HG03025 (cell line): ENCODE results near the gene POU6F2.

Experiments used
- ATAC-seq: cut with Tn5 transposase; IDR thresholded peaks from one replicate; pipeline ENCODE4 v1.9.1; 2021; ENCODE audit warnings: mild to moderate bottlenecking, moderate library complexity; ENCODE audit not compliant: unreplicated experiment, low FRiP score

Gene POU6F2

DNA sequence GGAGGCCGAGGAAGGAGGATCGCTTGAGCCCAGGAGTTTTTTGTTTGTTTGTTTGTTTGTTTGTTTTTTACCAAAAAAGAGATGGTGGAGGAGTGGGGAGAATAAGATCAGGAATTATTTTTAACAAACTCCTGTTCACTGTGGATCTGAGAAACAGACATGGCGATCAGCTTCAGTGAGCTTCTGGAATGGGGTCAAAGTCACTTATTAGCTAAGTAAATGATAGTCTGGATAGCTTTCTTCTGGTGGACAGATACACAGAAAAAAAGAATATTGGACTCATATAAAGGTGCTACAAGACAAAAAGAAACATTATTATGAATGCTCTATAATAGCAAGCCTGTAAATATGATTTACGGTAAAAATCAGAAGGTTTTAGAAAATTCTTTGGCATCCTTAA lies 85.1 kb downstream of the POU6F2 start:
- no peak for ATAC-seq

DNA sequence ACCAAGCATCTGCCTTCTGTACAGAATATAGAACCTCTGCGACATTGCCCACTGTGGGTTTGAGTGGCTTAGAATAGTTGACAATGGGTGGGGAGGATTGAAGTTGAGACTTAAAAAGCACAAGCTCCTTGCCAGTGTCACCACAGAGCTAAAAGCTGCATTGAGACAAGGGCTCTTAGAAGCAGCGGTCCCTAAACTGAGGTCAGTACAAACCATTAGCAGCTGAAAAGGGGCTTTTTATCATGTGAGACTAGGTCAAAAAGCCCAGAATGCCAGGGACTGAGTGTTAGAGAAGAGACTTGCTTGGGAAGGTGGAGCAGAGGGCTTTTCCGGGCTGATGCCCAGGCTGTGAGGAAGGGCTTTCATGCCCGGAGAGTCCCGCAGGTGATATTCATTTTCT lies 91.3 kb downstream of the POU6F2 start:
- ATAC-seq = no peak

DNA sequence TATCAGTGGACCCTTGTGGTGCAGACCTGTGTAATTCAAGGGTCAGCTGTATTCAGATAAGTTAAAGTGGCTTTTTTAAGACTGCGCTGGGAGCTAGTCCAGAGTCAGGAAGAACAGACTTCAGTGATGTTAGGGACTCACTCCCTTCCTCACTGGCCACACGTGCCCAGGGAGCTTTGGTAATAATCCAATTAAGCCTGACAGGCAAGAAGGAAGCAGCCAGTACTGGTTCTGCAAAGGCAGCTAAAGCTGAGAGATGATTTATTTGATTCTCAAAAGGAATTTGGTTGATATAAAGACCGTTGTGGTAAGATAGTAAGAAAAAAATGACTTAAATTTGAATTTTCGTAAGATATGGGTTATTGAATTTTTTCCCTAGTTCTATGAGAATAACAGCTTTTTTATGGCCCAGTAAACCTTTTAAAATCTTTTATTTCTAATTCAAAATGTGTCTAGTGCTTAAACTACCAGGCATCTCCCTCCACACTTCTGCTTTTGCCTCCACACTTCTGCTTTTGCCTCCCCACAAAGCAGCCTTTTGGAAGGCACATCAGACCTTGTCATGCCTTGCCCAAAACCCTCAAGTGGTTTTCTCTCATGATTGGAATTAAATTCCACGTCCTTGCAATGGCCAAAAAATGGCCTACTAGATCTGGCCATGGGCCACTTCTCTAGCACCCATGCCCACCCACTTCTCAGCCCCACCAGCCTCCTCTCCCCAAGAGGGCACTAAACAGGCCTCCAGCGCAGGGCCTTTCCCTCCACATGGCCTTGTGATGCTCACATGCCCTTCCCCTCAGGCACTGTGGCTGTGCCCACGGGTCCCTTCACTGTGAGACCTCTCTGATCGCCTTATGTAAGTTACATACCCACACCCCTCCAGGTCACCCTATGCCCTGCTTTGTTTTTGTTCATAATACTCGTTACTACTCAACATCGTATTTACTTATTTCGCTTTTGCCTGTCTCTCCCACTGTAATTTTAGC lies 92.5 kb downstream of the POU6F2 start:
- no peak for ATAC-seq

DNA sequence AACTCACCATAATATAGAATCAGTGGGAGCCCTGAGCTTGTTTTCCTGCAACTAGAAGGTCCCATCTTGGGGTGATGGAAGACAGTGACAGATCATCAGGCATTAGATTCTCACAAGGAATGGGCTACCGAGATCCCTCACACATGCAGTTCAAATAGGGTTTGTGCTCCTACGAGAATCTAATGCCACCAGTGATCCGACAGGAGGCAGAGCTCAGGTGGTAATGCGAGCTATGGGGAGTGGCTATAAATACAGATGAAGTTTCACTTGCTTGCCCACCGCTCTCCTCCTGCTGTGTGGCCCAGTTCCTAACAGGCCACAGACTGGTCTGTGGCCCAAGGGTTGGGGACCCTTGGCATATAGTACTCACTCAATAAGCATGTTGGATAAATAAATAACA lies 93.4 kb downstream of the POU6F2 start:
- no peak for ATAC-seq

DNA sequence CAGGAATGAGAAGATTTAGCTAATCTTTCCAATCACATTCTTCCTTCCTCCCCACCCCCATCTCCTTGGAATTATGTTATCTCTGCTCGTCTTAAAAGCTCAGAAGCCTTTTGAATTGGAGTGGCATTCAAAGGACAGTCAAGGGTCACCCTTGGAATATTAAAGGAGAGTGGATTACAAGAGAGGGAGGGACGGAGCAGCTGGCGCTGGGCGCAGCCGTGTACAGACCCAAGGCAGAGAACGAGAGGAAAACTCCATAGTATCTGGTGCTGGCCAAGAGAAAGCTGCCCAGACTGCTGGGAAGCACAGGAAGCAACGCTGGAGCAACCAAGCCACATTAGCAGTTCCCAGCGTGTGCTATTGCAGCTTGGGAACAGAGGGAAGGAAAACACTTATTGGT lies 95.7 kb downstream of the POU6F2 start:
- ATAC-seq = no peak

GRCh38 chr7:39075210-39075609 lies 97.5 kb downstream of the POU6F2 start:
- no peak for ATAC-seq

- ATAC-seq = no peak
These were observed 106.1 kb downstream of the POU6F2 start for GRCh38 chr7:39083781-39084180.

- ATAC-seq = no peak
These were observed 106.6 kb downstream of the POU6F2 start for GRCh38 chr7:39084349-39084748.

DNA sequence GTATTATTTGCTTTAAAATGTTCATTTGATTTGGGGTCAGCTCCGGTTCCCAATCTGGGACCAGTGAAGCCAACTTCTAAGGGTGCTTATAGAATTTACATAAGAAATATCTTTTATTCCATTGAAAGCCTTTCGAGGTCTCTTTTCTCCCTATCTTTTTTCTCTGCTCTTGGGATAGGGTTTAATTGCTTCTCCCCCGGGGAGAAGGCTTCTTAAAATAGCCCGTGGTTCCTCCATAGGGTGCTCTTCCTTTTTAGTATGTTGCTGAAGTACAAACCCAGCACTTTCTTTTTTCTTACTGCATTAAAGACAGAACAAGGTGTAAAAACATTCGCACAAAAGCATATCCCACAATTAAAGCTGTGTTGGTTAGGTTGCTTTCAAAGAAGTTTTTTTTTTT lies 107.5 kb downstream of the POU6F2 start:
- no peak for ATAC-seq

GRCh38 chr7:39085590-39086049 lies 107.9 kb downstream of the POU6F2 start:
- no peak for ATAC-seq

DNA sequence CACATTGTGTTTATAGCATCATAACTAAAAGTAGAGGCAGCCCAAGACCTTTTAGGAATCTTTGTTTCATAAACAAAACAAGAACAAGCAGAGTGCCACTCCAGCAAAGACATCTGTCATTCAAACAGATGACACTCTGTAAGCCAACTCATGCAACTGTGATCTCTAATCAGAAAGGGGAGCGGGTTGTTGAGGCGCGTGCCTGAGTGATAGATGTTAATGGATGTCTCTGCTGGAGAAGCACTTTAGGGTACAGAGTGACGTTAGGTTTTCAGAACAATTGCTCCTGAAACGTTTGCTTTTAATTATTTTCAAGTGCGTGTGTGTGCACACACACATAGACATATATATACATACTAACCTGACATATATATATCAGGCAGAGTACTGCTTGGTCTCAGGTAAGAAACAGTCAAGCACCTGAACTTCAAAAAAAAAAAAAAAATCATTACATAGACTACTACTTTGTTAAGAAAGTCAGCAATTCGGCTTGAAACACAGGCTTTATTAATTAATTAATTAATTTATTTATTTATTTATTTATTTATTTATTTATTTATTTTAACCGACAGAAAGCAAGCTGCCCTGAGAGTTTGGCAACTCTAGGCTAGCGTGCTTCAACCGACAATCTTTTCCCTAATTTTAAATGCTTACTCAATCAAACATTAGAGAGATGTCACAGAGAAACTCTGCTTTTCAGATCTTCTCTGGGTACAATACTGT lies 109.1 kb downstream of the POU6F2 start:
- ATAC-seq = no peak

DNA sequence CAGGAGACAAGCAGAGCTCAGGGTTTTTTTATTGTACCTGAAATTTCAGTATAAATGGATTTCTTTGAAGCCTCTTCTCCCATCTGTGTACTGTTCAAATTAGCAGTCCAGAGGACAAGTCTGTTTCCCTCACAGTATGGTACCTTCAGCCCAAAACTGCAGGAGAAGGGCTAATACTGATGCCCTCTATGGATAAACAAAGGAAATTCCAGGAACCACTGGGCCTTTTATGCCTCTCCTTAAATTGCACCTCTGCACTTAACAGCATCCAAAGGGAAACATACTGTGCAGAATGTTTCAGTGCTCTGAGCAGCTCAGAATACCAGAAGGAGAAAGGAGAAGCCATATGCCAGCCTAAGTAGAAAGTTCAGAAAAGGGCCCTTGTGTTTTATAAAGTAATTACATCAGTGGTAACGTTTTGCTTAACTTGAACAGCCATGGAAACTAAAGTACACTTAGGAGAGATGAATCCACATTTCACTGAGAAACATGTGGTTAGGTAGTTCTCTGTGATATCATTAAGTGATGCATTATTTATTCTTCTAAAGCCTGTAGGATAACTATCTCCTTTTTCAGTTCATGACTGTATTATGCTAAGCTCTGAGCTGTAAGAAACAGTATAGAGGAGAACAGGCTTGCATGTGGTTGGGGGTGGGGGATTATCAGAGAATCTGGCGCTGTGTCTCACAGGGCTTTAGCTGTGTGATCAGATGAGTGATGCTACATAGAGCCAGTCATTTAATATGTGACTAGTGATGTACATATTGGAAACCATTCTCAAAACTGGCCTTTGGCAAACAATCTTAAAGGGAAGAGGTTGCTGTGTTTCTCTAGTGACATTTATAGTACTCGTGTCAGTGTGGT lies 111.3 kb downstream of the POU6F2 start:
- no peak for ATAC-seq

- no peak for ATAC-seq
These were observed 113.4 kb downstream of the POU6F2 start for GRCh38 chr7:39091145-39091544.

GRCh38 chr7:39091774-39092173 lies 114.1 kb downstream of the POU6F2 start:
- no peak for ATAC-seq

- ATAC-seq = no peak
These were observed 117.0 kb downstream of the POU6F2 start for GRCh38 chr7:39094731-39095130.

GRCh38 chr7:39095875-39096619 lies 118.3 kb downstream of the POU6F2 start:
- ATAC-seq = no peak

GRCh38 chr7:39098506-39098905 lies 120.8 kb downstream of the POU6F2 start:
- ATAC-seq = no peak

DNA sequence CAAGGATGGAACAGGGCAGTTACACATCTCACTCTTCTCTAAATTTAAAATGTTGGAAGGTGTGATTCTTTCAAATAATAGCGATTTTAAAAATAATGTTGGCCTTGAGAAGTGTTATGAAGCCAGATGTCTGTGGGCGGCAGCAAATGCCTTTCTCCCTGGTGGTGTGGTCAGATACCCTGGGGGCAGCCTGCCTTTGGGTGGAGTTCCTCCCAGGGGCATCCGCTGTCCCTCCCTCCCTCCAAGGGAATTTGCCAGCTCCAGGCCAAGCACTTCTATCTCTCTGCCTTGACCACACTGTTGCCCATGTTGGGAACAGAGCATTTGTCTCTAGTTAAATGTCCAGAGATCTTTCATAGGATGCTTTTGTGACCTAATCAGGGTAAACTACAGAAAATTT lies 121.4 kb downstream of the POU6F2 start:
- no peak for ATAC-seq

GRCh38 chr7:39100270-39100669 lies 122.6 kb downstream of the POU6F2 start:
- no peak for ATAC-seq

DNA sequence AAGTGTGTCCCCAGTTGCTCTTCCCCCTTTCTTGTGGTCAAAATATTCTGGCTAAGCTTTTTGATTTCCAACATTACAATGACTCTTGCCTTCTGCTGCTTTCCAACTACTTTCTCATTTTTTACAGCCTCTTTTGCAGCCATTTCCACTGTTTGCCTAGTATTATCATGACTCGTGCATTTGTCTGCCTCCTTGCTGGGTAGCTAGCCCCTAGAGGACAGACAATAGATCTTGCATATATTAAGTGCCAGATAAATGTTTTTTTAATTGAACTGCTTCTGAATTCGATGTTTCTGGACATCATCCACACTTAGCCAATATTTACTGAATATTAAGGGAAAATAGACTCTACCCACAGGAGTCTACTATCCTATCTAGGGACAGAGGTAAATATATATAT lies 124.5 kb downstream of the POU6F2 start:
- ATAC-seq = no peak
